HCT116 (cell line): ENCODE results near the gene SPOCK3.

ENCODE experiments used
- CTCF ChIP-seq, 3 experiments: fragments of 200-600 bp in 1 of 3; sonication (generic) in 1 of 3; IDR thresholded peaks in 2 of 3; conservative IDR thresholded peaks in 1 of 3; 2 replicates each; pipeline ENCODE4 v1.5.1; 2012 to 2017; ENCODE audit warnings: low read depth in 2 of 3, low read length in 2 of 3, antibody characterized with exemption in 1 of 3, borderline replicate concordance in 1 of 3, control low read depth in 1 of 3, mild to moderate bottlenecking in 1 of 3, mixed read lengths in 1 of 3, mixed run types in 1 of 3, moderate library complexity in 1 of 3; ENCODE audit not compliant: insufficient read depth in 1 of 3
- EGR1 ChIP-seq: IDR thresholded peaks from 2 replicates; pipeline ENCODE4 v1.6.1; 2012; ENCODE audit warnings: low read depth
- EZH2 ChIP-seq: fragments of 200-600 bp; sonication (generic); IDR thresholded peaks from 2 replicates; pipeline ENCODE4 v1.6.1; 2017; ENCODE audit warnings: antibody characterized with exemption, mixed run types
- EZH2phosphoT487 ChIP-seq: fragments of 200-600 bp; IDR thresholded peaks from 2 replicates; pipeline ENCODE4 v1.6.1; 2018; ENCODE audit warnings: antibody characterized with exemption, borderline replicate concordance
- POLR2A ChIP-seq: IDR thresholded peaks from 2 replicates; pipeline ENCODE4 v1.7.0; 2011; ENCODE audit warnings: borderline replicate concordance; ENCODE audit not compliant: insufficient read depth, insufficient read length; ENCODE audit errors: extremely low read depth
- POLR2AphosphoS5 ChIP-seq: IDR thresholded peaks from 2 replicates; pipeline ENCODE4 v1.6.1; 2011; ENCODE audit warnings: mild to moderate bottlenecking, low read depth, low read length, moderate library complexity
- REST ChIP-seq: IDR thresholded peaks from 2 replicates; pipeline ENCODE4 v1.6.1; 2012; ENCODE audit warnings: low read depth
- SIN3A ChIP-seq: IDR thresholded peaks from 2 replicates; pipeline ENCODE4 v1.6.1; 2012; ENCODE audit warnings: low read depth
- YY1 ChIP-seq: IDR thresholded peaks from 2 replicates; pipeline ENCODE4 v1.6.1; 2011; ENCODE audit warnings: low read length, low read depth, moderate library complexity, mild to moderate bottlenecking; ENCODE audit not compliant: insufficient replicate concordance; ENCODE audit errors: extremely low read depth
- ZFX ChIP-seq: fragments of 450-650 bp; IDR thresholded peaks from 2 replicates; pipeline ENCODE4 v1.6.1; 2017
- TF ChIP-seq, protein P1 (sequence below): IDR thresholded peaks from 2 replicates; pipeline ENCODE4 v1.6.1; 2011; ENCODE audit warnings: mild to moderate bottlenecking, low read length, moderate library complexity; ENCODE audit not compliant: insufficient replicate concordance; ENCODE audit errors: extremely low read depth

DNA sequence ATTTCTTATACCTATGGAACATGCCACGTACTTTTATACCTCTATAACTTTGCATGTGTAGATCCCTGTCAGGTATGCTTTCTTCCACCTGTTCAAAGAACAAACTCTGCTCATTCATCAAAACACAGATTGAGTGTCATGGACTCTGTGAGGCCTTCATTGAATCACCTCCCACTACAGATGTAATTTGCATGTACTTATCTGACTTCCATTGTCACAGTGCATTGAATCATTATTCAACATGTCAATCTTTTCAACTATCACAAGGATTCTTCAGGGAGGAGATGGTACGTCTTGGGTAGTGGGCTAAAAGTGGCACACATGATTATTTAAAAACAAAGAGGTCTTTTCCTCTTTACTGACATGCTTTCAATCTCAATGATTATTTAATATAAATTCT is 24.1 kb downstream of the SPOCK3 start:
- TF ChIP-seq EZH2: no peak
- no peak for TF ChIP-seq CTCF (IDR thresholded peaks at IDR 0.05 in 2 of 3, conservative IDR thresholded peaks at IDR 0.05 in 1 of 3; ENCODE audit: borderline replicate concordance in 1 of 3, insufficient read depth in 1 of 3, low read depth in 2 of 3, low read length in 2 of 3)
- TF ChIP-seq POLR2A: no peak
- no peak for TF ChIP-seq EGR1
- TF ChIP-seq REST: no peak
- no peak for TF ChIP-seq ZFX
- no peak for TF ChIP-seq YY1
- no peak for TF ChIP-seq POLR2AphosphoS5
- TF ChIP-seq, protein P1, sequence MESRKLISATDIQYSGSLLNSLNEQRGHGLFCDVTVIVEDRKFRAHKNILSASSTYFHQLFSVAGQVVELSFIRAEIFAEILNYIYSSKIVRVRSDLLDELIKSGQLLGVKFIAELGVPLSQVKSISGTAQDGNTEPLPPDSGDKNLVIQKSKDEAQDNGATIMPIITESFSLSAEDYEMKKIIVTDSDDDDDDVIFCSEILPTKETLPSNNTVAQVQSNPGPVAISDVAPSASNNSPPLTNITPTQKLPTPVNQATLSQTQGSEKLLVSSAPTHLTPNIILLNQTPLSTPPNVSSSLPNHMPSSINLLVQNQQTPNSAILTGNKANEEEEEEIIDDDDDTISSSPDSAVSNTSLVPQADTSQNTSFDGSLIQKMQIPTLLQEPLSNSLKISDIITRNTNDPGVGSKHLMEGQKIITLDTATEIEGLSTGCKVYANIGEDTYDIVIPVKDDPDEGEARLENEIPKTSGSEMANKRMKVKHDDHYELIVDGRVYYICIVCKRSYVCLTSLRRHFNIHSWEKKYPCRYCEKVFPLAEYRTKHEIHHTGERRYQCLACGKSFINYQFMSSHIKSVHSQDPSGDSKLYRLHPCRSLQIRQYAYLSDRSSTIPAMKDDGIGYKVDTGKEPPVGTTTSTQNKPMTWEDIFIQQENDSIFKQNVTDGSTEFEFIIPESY: no peak
- TF ChIP-seq EZH2phosphoT487: no peak
- TF ChIP-seq SIN3A: no peak
